H1 (cell line): ENCODE measurements around the gene ASAP2. TPM values are rescaled to one million over a fixed set of nuclear protein-coding genes. Genes with fewer than 3 reads are reported as not detected.

Experiments
- CHD1 ChIP-seq: IDR thresholded peaks from 2 replicates; pipeline ENCODE4 v1.6.1; 2012; ENCODE audit warnings: low read depth, low read length, improper control_type of control experiment
- CHD2 ChIP-seq: IDR thresholded peaks from 2 replicates; pipeline ENCODE4 v1.6.1; 2012; ENCODE audit warnings: low read length, improper control_type of control experiment
- KDM5A ChIP-seq: fragments of 200-600 bp; IDR thresholded peaks from 2 replicates; pipeline ENCODE4 v1.7.1; 2012; ENCODE audit warnings: mild to moderate bottlenecking, low read length, inconsistent platforms, mixed read lengths
- PHF8 ChIP-seq: fragments of 200-600 bp; sonication (generic); conservative IDR thresholded peaks from 2 replicates; pipeline ENCODE4 v1.7.1; 2012; ENCODE audit warnings: low read depth, mild to moderate bottlenecking, inconsistent platforms, low read length, moderate library complexity
- POLR2A ChIP-seq, 2 experiments: IDR thresholded peaks; 1 replicate in 1 of 2; 2 replicates in 1 of 2; pipeline ENCODE4 v1.6.1; 2011; ENCODE audit warnings: low read depth in 2 of 2, low read length in 2 of 2, mild to moderate bottlenecking in 2 of 2; ENCODE audit errors: control extremely low read depth in 1 of 2
- POLR2AphosphoS5 ChIP-seq: IDR thresholded peaks from 2 replicates; pipeline ENCODE4 v1.6.1; 2011; ENCODE audit warnings: low read depth, low read length
- RNF2 ChIP-seq: fragments of 200-900, 300-1000 bp; sonication (generic); IDR thresholded peaks from 2 replicates; pipeline ENCODE4 v1.7.1; 2016; ENCODE audit warnings: borderline replicate concordance, low read depth, mild to moderate bottlenecking, antibody characterized with exemption, low read length; ENCODE audit not compliant: poor library complexity, severe bottlenecking; ENCODE audit errors: missing control alignments
- SIX5 ChIP-seq: IDR thresholded peaks from 2 replicates; pipeline ENCODE4 v1.6.1; 2011; ENCODE audit warnings: mild to moderate bottlenecking, low read depth, low read length
- SP2 ChIP-seq: IDR thresholded peaks from 2 replicates; pipeline ENCODE4 v1.6.1; 2012; ENCODE audit warnings: mild to moderate bottlenecking, low read length, inconsistent platforms
- SP4 ChIP-seq: IDR thresholded peaks from 2 replicates; pipeline ENCODE4 v1.6.1; 2012; ENCODE audit warnings: low read length, inconsistent platforms
- TBP ChIP-seq: IDR thresholded peaks from 2 replicates; pipeline ENCODE4 v1.6.1; 2011; ENCODE audit warnings: low read depth, low read length, improper control_type of control experiment
- TCF12 ChIP-seq: IDR thresholded peaks from 2 replicates; pipeline ENCODE4 v1.6.1; 2011; ENCODE audit warnings: low read depth, mild to moderate bottlenecking, low read length
- YY1 ChIP-seq: IDR thresholded peaks from 2 replicates; pipeline ENCODE4 v1.6.1; 2011; ENCODE audit warnings: low read depth, mild to moderate bottlenecking, low read length
- polyA plus RNA-seq, 7 experiments: library from polyadenylated mRNA; depleted of rRNA in 3 of 7; stranded (reverse) in 5 of 7; unstranded in 2 of 7; fragments of >200 nt in 5 of 7; fragments of 200-250 nt in 2 of 7; gene quantifications; 1 replicate in 5 of 7; 2 replicates in 1 of 7; 4 replicates in 1 of 7; pipeline versions ENCODE4 v1.2.1 to v1.2.3, GENCODE V29; 2011 to 2013; ENCODE audit warnings: missing spikeins in 2 of 7, mixed read lengths in 2 of 7
- total RNA-seq: library from RNA; stranded (reverse); fragmentation: NEBNext Ultra II Directional; extraction: Animal tissue kit (Norgen Biotek cat#: 25700); gene quantifications from 2 replicates; pipeline ENCODE4 v1.2.1, GENCODE V29; 2021
- TF ChIP-seq, protein P1 (sequence below): fragments of 300-600 bp; sonication (generic); IDR thresholded peaks from 2 replicates; pipeline ENCODE4 v1.7.1; 2012; ENCODE audit warnings: low read length, moderate library complexity, mild to moderate bottlenecking, inconsistent platforms; ENCODE audit not compliant: insufficient replicate concordance

ASAP2 gene
- total and polyA plus RNA-seq, 2 of the 8 experiments (the other 6 are each of a cell fraction or from before 2014, with no cell fraction given) = 10.2 to 18.7 TPM

DNA sequence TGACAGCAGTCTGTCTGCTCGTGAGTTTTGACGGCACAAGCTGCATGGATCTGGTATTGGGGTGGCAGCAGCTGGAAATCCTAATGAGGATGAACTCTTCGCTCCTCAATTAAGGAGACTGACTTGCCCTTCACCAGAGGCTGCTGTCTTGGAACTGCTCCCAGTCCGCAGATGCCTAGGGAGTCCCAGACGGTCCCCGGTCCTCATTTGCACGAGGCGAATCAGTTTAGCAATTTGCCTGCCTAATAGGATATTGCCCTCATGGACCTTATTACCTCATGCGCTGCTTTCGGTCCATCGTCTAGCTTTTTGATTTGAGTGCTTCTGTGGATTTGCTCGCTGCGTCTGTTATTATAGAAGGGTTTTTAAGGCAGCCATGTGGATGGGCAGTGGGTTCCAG is 40.6 kb downstream of the ASAP2 start (continued):
- TF ChIP-seq, protein P1, sequence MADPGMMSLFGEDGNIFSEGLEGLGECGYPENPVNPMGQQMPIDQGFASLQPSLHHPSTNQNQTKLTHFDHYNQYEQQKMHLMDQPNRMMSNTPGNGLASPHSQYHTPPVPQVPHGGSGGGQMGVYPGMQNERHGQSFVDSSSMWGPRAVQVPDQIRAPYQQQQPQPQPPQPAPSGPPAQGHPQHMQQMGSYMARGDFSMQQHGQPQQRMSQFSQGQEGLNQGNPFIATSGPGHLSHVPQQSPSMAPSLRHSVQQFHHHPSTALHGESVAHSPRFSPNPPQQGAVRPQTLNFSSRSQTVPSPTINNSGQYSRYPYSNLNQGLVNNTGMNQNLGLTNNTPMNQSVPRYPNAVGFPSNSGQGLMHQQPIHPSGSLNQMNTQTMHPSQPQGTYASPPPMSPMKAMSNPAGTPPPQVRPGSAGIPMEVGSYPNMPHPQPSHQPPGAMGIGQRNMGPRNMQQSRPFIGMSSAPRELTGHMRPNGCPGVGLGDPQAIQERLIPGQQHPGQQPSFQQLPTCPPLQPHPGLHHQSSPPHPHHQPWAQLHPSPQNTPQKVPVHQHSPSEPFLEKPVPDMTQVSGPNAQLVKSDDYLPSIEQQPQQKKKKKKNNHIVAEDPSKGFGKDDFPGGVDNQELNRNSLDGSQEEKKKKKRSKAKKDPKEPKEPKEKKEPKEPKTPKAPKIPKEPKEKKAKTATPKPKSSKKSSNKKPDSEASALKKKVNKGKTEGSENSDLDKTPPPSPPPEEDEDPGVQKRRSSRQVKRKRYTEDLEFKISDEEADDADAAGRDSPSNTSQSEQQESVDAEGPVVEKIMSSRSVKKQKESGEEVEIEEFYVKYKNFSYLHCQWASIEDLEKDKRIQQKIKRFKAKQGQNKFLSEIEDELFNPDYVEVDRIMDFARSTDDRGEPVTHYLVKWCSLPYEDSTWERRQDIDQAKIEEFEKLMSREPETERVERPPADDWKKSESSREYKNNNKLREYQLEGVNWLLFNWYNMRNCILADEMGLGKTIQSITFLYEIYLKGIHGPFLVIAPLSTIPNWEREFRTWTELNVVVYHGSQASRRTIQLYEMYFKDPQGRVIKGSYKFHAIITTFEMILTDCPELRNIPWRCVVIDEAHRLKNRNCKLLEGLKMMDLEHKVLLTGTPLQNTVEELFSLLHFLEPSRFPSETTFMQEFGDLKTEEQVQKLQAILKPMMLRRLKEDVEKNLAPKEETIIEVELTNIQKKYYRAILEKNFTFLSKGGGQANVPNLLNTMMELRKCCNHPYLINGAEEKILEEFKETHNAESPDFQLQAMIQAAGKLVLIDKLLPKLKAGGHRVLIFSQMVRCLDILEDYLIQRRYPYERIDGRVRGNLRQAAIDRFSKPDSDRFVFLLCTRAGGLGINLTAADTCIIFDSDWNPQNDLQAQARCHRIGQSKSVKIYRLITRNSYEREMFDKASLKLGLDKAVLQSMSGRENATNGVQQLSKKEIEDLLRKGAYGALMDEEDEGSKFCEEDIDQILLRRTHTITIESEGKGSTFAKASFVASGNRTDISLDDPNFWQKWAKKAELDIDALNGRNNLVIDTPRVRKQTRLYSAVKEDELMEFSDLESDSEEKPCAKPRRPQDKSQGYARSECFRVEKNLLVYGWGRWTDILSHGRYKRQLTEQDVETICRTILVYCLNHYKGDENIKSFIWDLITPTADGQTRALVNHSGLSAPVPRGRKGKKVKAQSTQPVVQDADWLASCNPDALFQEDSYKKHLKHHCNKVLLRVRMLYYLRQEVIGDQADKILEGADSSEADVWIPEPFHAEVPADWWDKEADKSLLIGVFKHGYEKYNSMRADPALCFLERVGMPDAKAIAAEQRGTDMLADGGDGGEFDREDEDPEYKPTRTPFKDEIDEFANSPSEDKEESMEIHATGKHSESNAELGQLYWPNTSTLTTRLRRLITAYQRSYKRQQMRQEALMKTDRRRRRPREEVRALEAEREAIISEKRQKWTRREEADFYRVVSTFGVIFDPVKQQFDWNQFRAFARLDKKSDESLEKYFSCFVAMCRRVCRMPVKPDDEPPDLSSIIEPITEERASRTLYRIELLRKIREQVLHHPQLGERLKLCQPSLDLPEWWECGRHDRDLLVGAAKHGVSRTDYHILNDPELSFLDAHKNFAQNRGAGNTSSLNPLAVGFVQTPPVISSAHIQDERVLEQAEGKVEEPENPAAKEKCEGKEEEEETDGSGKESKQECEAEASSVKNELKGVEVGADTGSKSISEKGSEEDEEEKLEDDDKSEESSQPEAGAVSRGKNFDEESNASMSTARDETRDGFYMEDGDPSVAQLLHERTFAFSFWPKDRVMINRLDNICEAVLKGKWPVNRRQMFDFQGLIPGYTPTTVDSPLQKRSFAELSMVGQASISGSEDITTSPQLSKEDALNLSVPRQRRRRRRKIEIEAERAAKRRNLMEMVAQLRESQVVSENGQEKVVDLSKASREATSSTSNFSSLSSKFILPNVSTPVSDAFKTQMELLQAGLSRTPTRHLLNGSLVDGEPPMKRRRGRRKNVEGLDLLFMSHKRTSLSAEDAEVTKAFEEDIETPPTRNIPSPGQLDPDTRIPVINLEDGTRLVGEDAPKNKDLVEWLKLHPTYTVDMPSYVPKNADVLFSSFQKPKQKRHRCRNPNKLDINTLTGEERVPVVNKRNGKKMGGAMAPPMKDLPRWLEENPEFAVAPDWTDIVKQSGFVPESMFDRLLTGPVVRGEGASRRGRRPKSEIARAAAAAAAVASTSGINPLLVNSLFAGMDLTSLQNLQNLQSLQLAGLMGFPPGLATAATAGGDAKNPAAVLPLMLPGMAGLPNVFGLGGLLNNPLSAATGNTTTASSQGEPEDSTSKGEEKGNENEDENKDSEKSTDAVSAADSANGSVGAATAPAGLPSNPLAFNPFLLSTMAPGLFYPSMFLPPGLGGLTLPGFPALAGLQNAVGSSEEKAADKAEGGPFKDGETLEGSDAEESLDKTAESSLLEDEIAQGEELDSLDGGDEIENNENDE = no peak
- TF ChIP-seq POLR2A (IDR thresholded peaks at IDR 0.05; ENCODE audit: control extremely low read depth in 1 of 2, low read depth in 2 of 2, low read length in 2 of 2) (no peak), KDM5A (no peak), TBP (no peak), TCF12 (no peak), SP4 (no peak), POLR2AphosphoS5 (no peak), CHD2 (no peak), SIX5 (no peak), CHD1 (no peak), RNF2 (no peak), SP2 (no peak), PHF8 (no peak), YY1 (no peak)
